22Rv1 (cell line): ENCODE results near the gene PPP1R9B.

Experiments
- CTCF ChIP-seq: fragments of 450-650 bp; IDR thresholded peaks from 2 replicates; pipeline ENCODE4 v1.5.1; 2017; ENCODE audit warnings: mild to moderate bottlenecking
- ZFX ChIP-seq: fragments of 450-650 bp; IDR thresholded peaks from 2 replicates; pipeline ENCODE4 v1.6.1; 2017; ENCODE audit warnings: antibody characterized with exemption, borderline replicate concordance

GRCh38 chr17:50100480-50100883 lies 50.0 kb downstream of the PPP1R9B start:
- no peak for TF ChIP-seq CTCF
- no peak for TF ChIP-seq ZFX
